DND-41 (cell line): ENCODE results near the gene LTV1.
"Not testable (repeated sequence)": the region's sequence is repeated elsewhere in the genome, so short reads cannot be mapped to it uniquely, and the experiment has no call there.

Source experiments
- ATAC-seq: fragments of 200-7000 bp; cut with Tn5 transposase; 3 replicates; pipeline ENCODE4 v1.9.1; 2021; ENCODE audit warnings: low read depth; ENCODE audit not compliant: insufficient read depth
- DNase-seq: peaks from one replicate; pipeline ENCODE4 v3.0.0-alpha.2; 2020
- H2AFZ ChIP-seq: 2 replicates; pipeline ENCODE4 v1.6.0; 2012; ENCODE audit warnings: low read depth, low read length
- H3K27ac ChIP-seq: 2 replicates; pipeline ENCODE4 v1.5.1; 2012; ENCODE audit warnings: low read length, inconsistent platforms
- H3K27me3 ChIP-seq: fragments of 200-600 bp; sonication (generic); 2 replicates; pipeline ENCODE4 v1.6.0; 2012; ENCODE audit warnings: low read length, mild to moderate bottlenecking, inconsistent platforms; ENCODE audit not compliant: insufficient read depth, poor library complexity
- H3K36me3 ChIP-seq: 2 replicates; pipeline ENCODE4 v1.5.1; 2012; ENCODE audit warnings: low read length, inconsistent platforms; ENCODE audit not compliant: insufficient read depth
- H3K4me1 ChIP-seq: 2 replicates; pipeline ENCODE4 v1.5.1; 2012; ENCODE audit warnings: mild to moderate bottlenecking, low read length; ENCODE audit not compliant: insufficient read depth
- H3K4me2 ChIP-seq: 2 replicates; pipeline ENCODE4 v1.6.0; 2012; ENCODE audit warnings: mild to moderate bottlenecking, moderate library complexity, low read length, inconsistent platforms; ENCODE audit not compliant: insufficient read depth
- H3K4me3 ChIP-seq, 2 experiments: fragments of 200-600 bp in 1 of 2; shearing (Covaris generic) in 1 of 2; 2 replicates each; pipeline ENCODE4 v1.5.1; 2012 to 2016; ENCODE audit warnings: inconsistent platforms in 2 of 2, low read length in 2 of 2, mild to moderate bottlenecking in 2 of 2, low read depth in 1 of 2, moderate library complexity in 1 of 2
- H3K79me2 ChIP-seq: 2 replicates; pipeline ENCODE4 v1.6.0; 2012; ENCODE audit warnings: low read length, inconsistent platforms; ENCODE audit not compliant: insufficient read depth
- H3K9ac ChIP-seq: 2 replicates; pipeline ENCODE4 v1.6.0; 2012; ENCODE audit warnings: low read depth, mild to moderate bottlenecking, inconsistent platforms, low read length, moderate library complexity
- H3K9me3 ChIP-seq: 2 replicates; pipeline ENCODE4 v1.5.1; 2012; ENCODE audit warnings: low read length, moderate library complexity, mild to moderate bottlenecking, inconsistent platforms; ENCODE audit not compliant: insufficient read depth, severe bottlenecking
- H4K20me1 ChIP-seq: 2 replicates; pipeline ENCODE4 v1.6.0; 2012; ENCODE audit warnings: low read length; ENCODE audit not compliant: insufficient read depth
- CTCF ChIP-seq: IDR thresholded peaks from 2 replicates; pipeline ENCODE4 v1.5.1; 2012; ENCODE audit warnings: borderline replicate concordance, low read length, moderate library complexity, mild to moderate bottlenecking; ENCODE audit not compliant: poor library complexity, severe bottlenecking; ENCODE audit errors: extremely low read depth
- EZH2 ChIP-seq: IDR thresholded peaks from 3 replicates; pipeline ENCODE4 v1.6.1; 2012; ENCODE audit warnings: borderline replicate concordance, low read depth, mild to moderate bottlenecking, moderate library complexity, low read length, inconsistent platforms; ENCODE audit not compliant: severe bottlenecking

Gene LTV1

DNA sequence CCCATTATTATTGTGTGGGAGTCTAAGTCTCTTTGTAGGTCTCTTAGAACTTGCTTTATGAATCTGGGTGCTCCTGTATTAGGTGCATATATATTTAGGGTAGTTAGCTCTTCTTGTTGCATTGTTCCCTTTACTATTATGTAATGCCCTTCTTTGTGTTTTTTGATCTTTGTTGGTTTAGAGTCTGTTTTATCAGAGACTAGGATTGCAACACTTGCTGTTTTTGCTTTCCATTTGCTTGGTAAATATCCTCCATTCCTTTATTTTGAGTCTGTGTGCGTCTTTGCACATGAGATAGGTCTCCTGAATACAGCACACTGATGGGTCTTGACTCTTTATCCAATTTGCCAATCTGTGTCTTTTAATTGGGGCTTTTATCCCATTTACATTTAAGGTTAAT lies 11.9 kb downstream of the LTV1 start:
- Histone ChIP-seq H3K79me2 (peaks cover 31% of the 10 kb centered on the region), H3K36me3 (peaks cover 79% of the 10 kb centered on the region)
- not testable (repeated sequence) for ATAC-seq

DNA sequence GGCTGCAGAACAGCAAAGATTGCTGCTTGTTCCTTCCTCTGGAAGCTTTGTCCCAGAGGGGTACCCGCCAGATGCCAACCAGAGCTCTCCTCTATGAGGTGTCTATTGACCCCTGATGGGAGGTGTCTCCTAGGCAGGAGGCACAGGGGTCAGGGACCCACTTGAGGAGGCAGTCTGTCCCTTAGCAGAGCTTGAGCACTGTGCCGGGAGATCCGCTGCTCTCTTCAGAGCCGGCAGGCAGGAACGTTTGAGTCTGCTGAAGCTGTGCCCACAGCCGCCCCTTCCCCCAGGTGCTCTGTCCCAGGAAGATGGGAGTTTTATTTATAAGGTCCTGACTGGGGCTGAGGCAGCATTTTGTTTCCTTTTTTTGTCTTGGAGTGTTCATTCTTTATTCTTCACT lies 13.6 kb downstream of the LTV1 start:
- H2AFZ ChIP-seq, H3K4me2 ChIP-seq, H3K27ac ChIP-seq, H3K9ac ChIP-seq, H4K20me1 ChIP-seq, H3K4me1 ChIP-seq, DNase-seq, H3K9me3 ChIP-seq, H3K4me3 ChIP-seq, ATAC-seq, H3K27me3 ChIP-seq: not testable (repeated sequence)
- Histone ChIP-seq H3K79me2 (peaks cover 17% of the 10 kb centered on the region; the same call in 1 of the 2 replicates), H3K36me3 (peaks cover 79% of the 10 kb centered on the region)

More for the DNA sequence above, 11.9 kb downstream of the LTV1 start:
- DNase-seq, H3K9ac ChIP-seq, H2AFZ ChIP-seq, H3K4me3 ChIP-seq, H3K9me3 ChIP-seq, H3K27me3 ChIP-seq, H4K20me1 ChIP-seq, H3K4me1 ChIP-seq, H3K27ac ChIP-seq, H3K4me2 ChIP-seq: not testable (repeated sequence)

DNA sequence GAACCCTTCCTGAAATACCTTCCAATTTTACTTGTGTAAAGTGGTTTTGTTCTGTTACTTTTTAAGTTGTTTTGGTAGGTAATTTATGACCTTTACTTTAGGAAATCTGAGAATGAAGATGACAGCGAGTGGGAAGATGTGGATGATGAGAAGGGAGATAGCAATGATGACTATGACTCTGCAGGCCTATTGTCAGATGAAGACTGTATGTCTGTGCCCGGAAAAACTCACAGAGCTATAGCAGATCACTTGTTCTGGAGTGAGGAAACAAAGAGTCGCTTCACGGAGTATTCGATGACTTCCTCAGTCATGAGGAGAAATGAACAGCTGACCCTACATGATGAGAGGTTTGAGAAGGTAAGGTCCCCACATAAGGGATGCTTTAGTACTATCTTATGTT lies 14.5 kb downstream of the LTV1 start:
- no peaks in the 10 kb centered on the region for H3K9me3 ChIP-seq
- H3K4me3 ChIP-seq = no peak overlapping the region
- DNase-seq (no peak), ATAC-seq (no peak)
- no peaks in the 10 kb centered on the region; the same call in 1 of the 2 replicates for H4K20me1 ChIP-seq
- TF ChIP-seq CTCF (no peak), EZH2 (no peak)
- no peak overlapping the region for H3K27ac ChIP-seq
- H3K36me3 ChIP-seq = peaks cover 82% of the 10 kb centered on the region
- no peaks in the 10 kb centered on the region for H3K4me1 ChIP-seq
- H3K4me2 ChIP-seq = no peak overlapping the region
- no peak overlapping the region for H3K9ac ChIP-seq
- no peak overlapping the region for H2AFZ ChIP-seq
- H3K27me3 ChIP-seq = no peaks in the 10 kb centered on the region
- peaks cover 12% of the 10 kb centered on the region; the same call in 1 of the 2 replicates for H3K79me2 ChIP-seq

GRCh38 chr6:143859891-143860660 lies 16.9 kb downstream of the LTV1 start:
- Histone ChIP-seq H3K9me3 (no peaks in the 10 kb centered on the region), H2AFZ (no peak overlapping the region), H3K4me3 (no peak overlapping the region), H3K9ac (no peak overlapping the region), H3K27me3 (no peaks in the 10 kb centered on the region), H3K36me3 (peaks cover 100% of the 10 kb centered on the region), H3K79me2 (peaks cover 6% of the 10 kb centered on the region; the same call in 1 of the 2 replicates), H3K27ac (no peak overlapping the region), H4K20me1 (no peaks in the 10 kb centered on the region; the same call in 1 of the 2 replicates), H3K4me2 (no peak overlapping the region), H3K4me1 (no peaks in the 10 kb centered on the region)
- ATAC-seq = no peak
- DNase-seq = no peak
- TF ChIP-seq EZH2 = no peak
- no peak for TF ChIP-seq CTCF
